Right atrium auricular region (tissue), 2 donors: Measurements from ENCODE around the gene RXFP3. TPM values are rescaled to one million over a fixed set of nuclear protein-coding genes. Genes with fewer than 3 reads are reported as not detected.

Experiments
- DNase-seq: peaks from one replicate; pipeline ENCODE4 v3.0.0-alpha.2; 2019; ENCODE audit warnings: low spot score
- H3K27ac ChIP-seq, 2 donors: fragments of 200-600 bp; sonication (generic); 1 replicate in 1 of 2; 2 replicates in 1 of 2; pipeline ENCODE4 v1.5.1; 2016 to 2019
- H3K27me3 ChIP-seq, 2 donors: fragments of 200-600 bp; sonication (generic); one replicate each; pipeline versions ENCODE4 v1.5.1 to v1.6.0; 2017 to 2019
- H3K36me3 ChIP-seq: fragments of 200-600 bp; sonication (generic); one replicate; pipeline ENCODE4 v1.5.1; 2016
- H3K4me1 ChIP-seq, 2 donors: fragments of 200-600 bp; sonication (generic); one replicate each; pipeline versions ENCODE4 v1.5.1 to v1.6.0; 2017 to 2019
- H3K4me3 ChIP-seq, 2 donors: fragments of 200-600 bp; sonication (generic); 1 replicate in 1 of 2; 2 replicates in 1 of 2; pipeline ENCODE4 v1.5.1; 2017 to 2019; ENCODE audit warnings: mild to moderate bottlenecking in 1 of 2, moderate library complexity in 1 of 2
- H3K9me3 ChIP-seq, 2 donors: fragments of 200-600 bp; sonication (generic); one replicate each; pipeline ENCODE4 v1.5.1; 2019
- CTCF ChIP-seq, 2 donors: fragments of 200-600 bp; sonication (generic); IDR thresholded peaks; one replicate each; pipeline ENCODE4 v1.5.1; 2019; ENCODE audit warnings: antibody characterized with exemption in 2 of 2
- total RNA-seq, 2 donors: library from RNA; depleted of rRNA; stranded (reverse); fragments of >200 nt; gene quantifications; one replicate each; pipeline ENCODE4 v1.1.0, GENCODE V29; 2016

The RXFP3 gene
- total RNA-seq, 2 donors from 2014 or later = not detected

GRCh38 chr5:33985447-33985846, 49.3 kb downstream of the RXFP3 start:
- TF ChIP-seq CTCF (IDR thresholded peaks at IDR 0.05) = no peak
- H3K27ac ChIP-seq = no peak overlapping the region
- no peak for DNase-seq
- H3K4me1 ChIP-seq = no peaks in the 10 kb centered on the region
- H3K9me3 ChIP-seq = no peaks in the 10 kb centered on the region
- no peaks in the 10 kb centered on the region for H3K27me3 ChIP-seq
- peaks cover 15% of the 10 kb centered on the region for H3K36me3 ChIP-seq
- no peak overlapping the region for H3K4me3 ChIP-seq

Other genes with a start within 250 kb of the RXFP3 start
- gene ADAMTS12, start 44.4 kb upstream of the RXFP3 start, total RNA-seq = 1 to 10 TPM in 1 of 2 donors, under 1 TPM in 1; 0.43 to 1.7 TPM
- under 1 TPM in 1 of 2 donors, not detected in 1; 0.82 TPM for gene SLC45A2, start 48.3 kb downstream of the RXFP3 start, total RNA-seq
- gene AMACR, start 71.7 kb downstream of the RXFP3 start, total RNA-seq = 10 to 100 TPM in 1 of 2 donors, 1 to 10 TPM in 1; 4.1 to 12.6 TPM
- gene C1QTNF3, start 106.8 kb downstream of the RXFP3 start, total RNA-seq = 1 to 10 TPM; 1.2 to 2.0 TPM